PFSK-1 (cell line): Measurements from ENCODE around the gene IGHMBP2.

Source experiments
- FOXP2 ChIP-seq: optimal IDR thresholded peaks from 2 replicates; pipeline ENCODE3; 2011; ENCODE audit warnings: borderline replicate concordance, control low read depth, inconsistent platforms; ENCODE audit not compliant: insufficient read depth; ENCODE audit errors: extremely low read length, extremely low read depth
- POLR2AphosphoS5 ChIP-seq: IDR thresholded peaks from 2 replicates; pipeline ENCODE4 v1.6.1; 2012; ENCODE audit warnings: low read depth, mild to moderate bottlenecking, control low read depth, low read length, moderate library complexity
- REST ChIP-seq, 2 experiments: IDR thresholded peaks; 2 replicates each; pipeline versions ENCODE4 v1.6.1 to v1.8.0; 2011 to 2012; ENCODE audit warnings: low read depth in 2 of 2, low read length in 2 of 2, control low read depth in 1 of 2, inconsistent platforms in 1 of 2, mild to moderate bottlenecking in 1 of 2, moderate library complexity in 1 of 2; ENCODE audit not compliant: insufficient read depth in 1 of 2
- SIN3A ChIP-seq: IDR thresholded peaks from 2 replicates; pipeline ENCODE4 v1.6.1; 2012; ENCODE audit warnings: mild to moderate bottlenecking, low read length, moderate library complexity, borderline replicate concordance; ENCODE audit not compliant: insufficient read depth
- TAF1 ChIP-seq: IDR thresholded peaks from 2 replicates; pipeline ENCODE4 v1.6.1; 2012; ENCODE audit warnings: low read length, control low read depth, borderline replicate concordance; ENCODE audit not compliant: insufficient read depth

IGHMBP2 gene

GRCh38 chr11:68982134-68982533, 78.4 kb downstream of the IGHMBP2 start:
- TF ChIP-seq SIN3A = no peak
- TF ChIP-seq FOXP2 = no peak
- TF ChIP-seq REST (IDR thresholded peaks at IDR 0.05; ENCODE audit: insufficient read depth in 1 of 2, low read depth in 2 of 2, low read length in 2 of 2) = no peak
- TF ChIP-seq TAF1 = no peak
- no peak for TF ChIP-seq POLR2AphosphoS5

GRCh38 chr11:68983801-68984200, 80.1 kb downstream of the IGHMBP2 start:
- TF ChIP-seq TAF1 (no peak), POLR2AphosphoS5 (no peak), FOXP2 (no peak), SIN3A (no peak), REST (IDR thresholded peaks at IDR 0.05; ENCODE audit: insufficient read depth in 1 of 2, low read depth in 2 of 2, low read length in 2 of 2) (no peak)

GRCh38 chr11:68987211-68987610, 83.5 kb downstream of the IGHMBP2 start:
- TF ChIP-seq FOXP2 (no peak), SIN3A (no peak), TAF1 (no peak), REST (IDR thresholded peaks at IDR 0.05; ENCODE audit: insufficient read depth in 1 of 2, low read depth in 2 of 2, low read length in 2 of 2) (no peak), POLR2AphosphoS5 (no peak)

- TF ChIP-seq SIN3A = no peak
- TF ChIP-seq TAF1 = no peak
- no peak for TF ChIP-seq FOXP2
- TF ChIP-seq POLR2AphosphoS5 = no peak
- TF ChIP-seq REST (IDR thresholded peaks at IDR 0.05; ENCODE audit: insufficient read depth in 1 of 2, low read depth in 2 of 2, low read length in 2 of 2) = no peak
Measured at GRCh38 chr11:68988491-68988890, 84.8 kb downstream of the IGHMBP2 start.
